Mucosa of descending colon (tissue), 3 donors: ENCODE results near the gene RPRD1B. TPM values are rescaled to one million over a fixed set of nuclear protein-coding genes. Genes with fewer than 3 reads are reported as not detected.

Experiments used
- ATAC-seq: fragments of 200-7000 bp; cut with Tn5 transposase; one replicate; pipeline ENCODE4 v1.9.1; 2020; ENCODE audit warnings: mild to moderate bottlenecking, moderate library complexity
- DNase-seq, 3 donors: peaks; one replicate each; pipeline ENCODE4 v3.0.0-alpha.2; 2020
- H3K36me3 ChIP-seq: fragments of 200-600 bp; one replicate; pipeline ENCODE4 v1.8.0; 2021; ENCODE audit warnings: low read depth, mild to moderate bottlenecking
- H3K4me1 ChIP-seq: fragments of 200-600 bp; one replicate; pipeline ENCODE4 v1.8.0; 2021; ENCODE audit warnings: low read depth, mild to moderate bottlenecking
- H3K4me3 ChIP-seq: fragments of 200-600 bp; one replicate; pipeline ENCODE4 v1.8.0; 2021; ENCODE audit warnings: mild to moderate bottlenecking
- H3K9me3 ChIP-seq: fragments of 200-600 bp; one replicate; pipeline ENCODE4 v1.8.0; 2021; ENCODE audit warnings: mild to moderate bottlenecking
- intact Hi-C, 2 donors: fragments of 100-400 bp; cut with DNase I in 1 of 2; cut with micrococcal nuclease in 1 of 2; formaldehyde crosslinking; loops; one replicate each; pipeline versions ENCODE4 v1.11.0 to v1.11.1; 2022; cut with DNase I, micrococcal nuclease
- total RNA-seq, 3 donors: library from RNA; stranded (reverse); fragmentation: NEBNext Ultra II Directional in 2 of 3; extraction: Animal tissue kit (Norgen Biotek cat#: 25700) in 2 of 3; gene quantifications; one replicate each; pipeline versions ENCODE4 v1.2.1 to v1.2.4, GENCODE V29; 2021 to 2023
- TF ChIP-seq, protein P1 (sequence below): fragments of 200-600 bp; IDR thresholded peaks from one replicate; pipeline ENCODE4 v1.8.0; 2022; ENCODE audit warnings: antibody characterized with exemption, mild to moderate bottlenecking
- donor health status: DM: no; HTN: no; CAD: no; lungs with moderate emphysema.
- donor health status: DM: no; HTN: no; CAD: no.
- donor health status: DM: no; HTN: yes; CAD: no.

Gene RPRD1B
- total RNA-seq, 3 donors from 2014 or later: 28.2 to 36.3 (median 32.9) TPM

DNA sequence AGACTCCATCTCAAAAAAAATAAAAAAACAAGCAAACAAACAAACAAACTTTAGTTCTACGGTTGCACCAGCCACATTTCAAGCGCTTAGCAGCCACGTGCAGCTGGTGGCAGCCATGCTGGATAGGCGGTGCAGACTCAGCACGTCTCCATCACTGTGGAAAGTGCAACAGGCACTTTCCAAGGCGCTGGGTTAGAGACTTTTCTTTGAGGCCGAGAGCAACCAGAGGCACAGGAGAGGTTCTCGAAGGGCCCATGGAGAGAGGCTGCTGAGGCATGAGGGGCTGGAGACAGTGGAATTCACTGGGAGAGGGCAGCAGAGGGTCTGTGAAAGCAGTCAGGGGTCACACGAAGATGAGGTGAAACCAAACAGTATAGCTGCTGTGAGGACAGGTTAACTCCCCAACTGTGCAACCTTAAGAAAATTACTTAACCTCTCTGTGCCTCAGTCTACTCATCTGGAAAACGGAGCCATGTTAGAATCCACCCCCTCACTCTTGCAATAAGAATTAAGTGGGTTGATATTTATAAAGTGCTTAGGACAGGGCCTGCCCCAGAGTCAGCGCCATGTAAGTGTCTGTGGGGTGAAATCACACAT lies 104.0 kb downstream of the RPRD1B start:
- TF ChIP-seq, protein P1, sequence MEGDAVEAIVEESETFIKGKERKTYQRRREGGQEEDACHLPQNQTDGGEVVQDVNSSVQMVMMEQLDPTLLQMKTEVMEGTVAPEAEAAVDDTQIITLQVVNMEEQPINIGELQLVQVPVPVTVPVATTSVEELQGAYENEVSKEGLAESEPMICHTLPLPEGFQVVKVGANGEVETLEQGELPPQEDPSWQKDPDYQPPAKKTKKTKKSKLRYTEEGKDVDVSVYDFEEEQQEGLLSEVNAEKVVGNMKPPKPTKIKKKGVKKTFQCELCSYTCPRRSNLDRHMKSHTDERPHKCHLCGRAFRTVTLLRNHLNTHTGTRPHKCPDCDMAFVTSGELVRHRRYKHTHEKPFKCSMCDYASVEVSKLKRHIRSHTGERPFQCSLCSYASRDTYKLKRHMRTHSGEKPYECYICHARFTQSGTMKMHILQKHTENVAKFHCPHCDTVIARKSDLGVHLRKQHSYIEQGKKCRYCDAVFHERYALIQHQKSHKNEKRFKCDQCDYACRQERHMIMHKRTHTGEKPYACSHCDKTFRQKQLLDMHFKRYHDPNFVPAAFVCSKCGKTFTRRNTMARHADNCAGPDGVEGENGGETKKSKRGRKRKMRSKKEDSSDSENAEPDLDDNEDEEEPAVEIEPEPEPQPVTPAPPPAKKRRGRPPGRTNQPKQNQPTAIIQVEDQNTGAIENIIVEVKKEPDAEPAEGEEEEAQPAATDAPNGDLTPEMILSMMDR: no peak
- intact Hi-C loops: no loop called here
- no peaks in the 10 kb centered on the region for H3K9me3 ChIP-seq
- ATAC-seq: no peak
- H3K4me1 ChIP-seq: peaks cover 2% of the 10 kb centered on the region
- no peak for DNase-seq
- H3K36me3 ChIP-seq: no peaks in the 10 kb centered on the region
- H3K4me3 ChIP-seq: no peak overlapping the region

DNA sequence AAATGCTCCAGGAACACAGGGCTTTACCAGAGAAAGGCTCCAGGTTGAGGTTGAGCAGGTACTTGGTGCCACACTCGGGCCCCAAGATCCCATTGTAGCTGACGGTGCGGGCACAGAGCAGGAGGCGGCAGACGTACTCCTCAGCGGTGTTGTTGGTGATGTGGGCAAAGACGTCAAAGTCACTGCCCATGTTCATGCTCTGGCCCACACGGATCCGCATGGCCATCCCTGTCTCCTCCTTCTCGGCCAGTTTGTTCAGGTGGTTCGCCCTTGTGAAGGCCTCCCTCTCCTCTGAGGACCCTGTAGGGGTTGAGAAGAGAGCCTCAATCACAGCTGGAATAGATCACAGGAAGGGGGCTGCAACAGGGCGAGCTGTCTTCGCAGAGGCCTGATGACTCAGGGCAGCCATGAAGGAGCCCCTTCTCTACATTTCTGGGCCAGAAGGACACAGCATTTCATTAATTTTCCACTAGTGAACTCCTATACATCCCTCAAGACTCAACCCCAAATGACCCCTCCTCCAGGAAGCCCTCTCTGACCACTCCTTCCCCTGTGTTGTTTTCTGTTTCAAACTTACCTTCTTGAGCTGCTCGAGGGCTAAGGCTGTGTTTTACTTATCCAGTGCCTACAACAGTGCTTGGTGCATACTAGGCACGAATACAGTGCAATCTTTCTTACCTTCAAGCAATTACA lies 104.7 kb downstream of the RPRD1B start:
- intact Hi-C loops: no loop called here
- TF ChIP-seq, protein P1: no peak
- peaks cover 4% of the 10 kb centered on the region for H3K4me1 ChIP-seq
- no peak overlapping the region for H3K4me3 ChIP-seq
- peak in 1 of 3 donors; percentile 31 for DNase-seq
- no peaks in the 10 kb centered on the region for H3K9me3 ChIP-seq
- ATAC-seq: no peak
- H3K36me3 ChIP-seq: no peaks in the 10 kb centered on the region

DNA sequence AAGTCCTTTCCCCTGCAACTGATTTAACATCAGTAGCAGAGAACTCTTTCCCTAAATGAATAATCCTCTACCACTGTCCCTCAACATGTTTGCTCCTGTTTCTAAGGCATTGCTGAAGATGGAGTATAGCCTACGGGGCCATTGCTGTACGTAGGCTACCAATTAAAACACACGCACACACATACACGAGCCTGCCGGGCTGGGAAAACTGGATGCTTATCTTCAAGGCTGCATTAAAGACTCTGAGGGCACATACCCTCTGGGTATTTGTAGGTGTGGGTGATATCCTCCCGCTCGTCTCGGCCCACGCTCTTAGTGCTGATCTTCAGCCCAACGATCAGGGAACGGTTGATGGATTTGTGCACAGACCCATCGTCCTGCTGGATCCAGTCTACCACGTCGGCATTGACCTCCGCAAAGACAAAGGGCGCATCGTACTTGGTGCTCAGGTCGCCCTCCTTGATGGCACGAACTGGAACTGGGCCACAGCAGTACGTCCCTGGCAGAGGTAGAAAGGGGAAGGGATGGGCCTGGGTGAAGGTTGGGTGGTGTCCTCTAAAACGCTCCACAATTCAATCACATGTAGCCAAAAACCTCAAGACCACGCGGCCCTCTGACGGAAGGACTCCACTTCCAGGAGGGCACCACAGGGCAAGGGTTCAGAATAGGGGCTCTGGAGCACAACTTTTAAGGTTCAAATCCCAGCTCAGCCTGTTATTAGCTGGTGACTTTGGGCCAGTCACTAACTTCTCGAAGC lies 105.8 kb downstream of the RPRD1B start:
- intact Hi-C loops: no loop called here
- no peak for ATAC-seq
- H3K9me3 ChIP-seq: no peaks in the 10 kb centered on the region
- TF ChIP-seq, protein P1: no peak
- H3K36me3 ChIP-seq: no peaks in the 10 kb centered on the region
- DNase-seq: peak in 1 of 3 donors; percentile 32
- H3K4me1 ChIP-seq: peaks cover 13% of the 10 kb centered on the region
- H3K4me3 ChIP-seq: no peak overlapping the region

DNA sequence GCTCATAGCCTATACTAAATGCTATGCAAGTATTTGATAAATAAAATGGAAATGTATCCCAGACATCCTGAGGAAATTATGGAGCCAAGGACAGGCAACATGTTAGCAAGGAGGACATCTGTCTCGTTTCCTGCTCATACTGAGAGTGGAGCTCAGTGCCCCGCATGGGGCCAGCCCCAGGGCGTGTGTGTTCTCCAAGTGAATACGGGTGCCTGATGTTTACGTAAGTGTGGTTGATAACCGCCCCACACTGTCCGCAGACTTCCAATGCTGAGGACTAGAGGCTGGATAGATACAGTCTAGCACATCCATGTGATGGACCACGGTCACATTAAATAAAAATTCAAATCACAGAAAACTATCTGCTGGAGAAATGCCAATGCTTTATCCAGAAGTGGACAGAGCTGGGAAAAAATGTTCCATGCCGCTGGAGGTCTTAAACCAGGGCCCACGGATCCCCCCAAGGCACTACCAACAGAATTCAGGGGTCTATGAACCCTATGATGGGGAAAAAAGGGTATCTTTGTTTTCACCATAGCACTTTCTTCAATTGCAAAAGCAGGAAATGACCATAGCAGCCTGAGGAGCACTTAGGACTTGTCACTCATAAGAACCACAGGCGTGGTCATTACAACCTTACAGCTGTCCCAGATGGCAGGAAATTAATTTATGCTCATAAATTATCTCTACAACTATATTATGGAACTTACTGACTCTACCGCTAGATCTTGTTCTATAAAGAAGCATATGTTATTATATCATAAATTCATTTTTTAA lies 106.6 kb downstream of the RPRD1B start:
- Histone ChIP-seq H3K4me3 (no peak overlapping the region), H3K9me3 (no peaks in the 10 kb centered on the region), H3K4me1 (peaks cover 17% of the 10 kb centered on the region), H3K36me3 (no peaks in the 10 kb centered on the region)
- ATAC-seq (peak; percentile 51), DNase-seq (peak; percentile 48 to 75 (median 59))
- TF ChIP-seq, protein P1: no peak
- intact Hi-C loops: no loop called here

DNA sequence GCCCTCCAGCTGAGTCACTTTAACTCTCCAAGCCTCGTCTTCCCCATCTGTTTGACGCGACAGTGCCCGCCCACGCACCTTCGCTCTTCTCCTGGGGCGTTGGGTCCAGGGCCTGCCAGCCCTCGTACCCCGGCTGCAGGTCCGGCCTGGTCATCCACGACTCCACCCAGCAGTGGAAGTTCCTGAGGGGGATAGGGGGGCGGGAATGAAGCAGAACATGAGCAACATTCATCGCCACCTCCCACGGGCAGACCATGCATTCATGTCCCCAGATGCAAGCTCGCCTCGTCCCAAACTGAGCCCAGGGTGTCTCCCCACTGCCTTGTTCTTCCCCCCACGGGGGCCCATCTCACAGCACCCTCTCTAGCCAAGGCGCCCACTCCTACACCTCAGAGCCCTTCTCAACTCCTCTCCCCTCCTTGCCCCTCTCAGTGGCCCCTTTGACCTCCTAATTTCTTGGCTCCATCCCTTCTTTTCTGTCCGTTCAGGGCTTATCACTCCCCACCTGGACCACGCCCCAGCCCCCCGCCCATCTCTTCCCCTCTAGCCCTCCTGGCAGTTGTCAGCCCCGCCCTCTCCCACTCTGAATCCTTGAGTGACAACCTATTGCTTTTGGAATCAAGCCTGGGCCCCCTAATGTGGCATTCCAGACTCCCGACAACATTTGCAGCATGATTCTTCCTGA lies 107.8 kb downstream of the RPRD1B start:
- intact Hi-C loops: no loop called here
- peak in 2 of 3 donors; percentile 29 to 55 for DNase-seq

More for the DNA sequence above, 107.8 kb downstream of the RPRD1B start:
- H3K4me1 ChIP-seq: peaks cover 17% of the 10 kb centered on the region
- ATAC-seq: no peak
- H3K9me3 ChIP-seq: no peaks in the 10 kb centered on the region
- no peak overlapping the region for H3K4me3 ChIP-seq
- TF ChIP-seq, protein P1: no peak
- no peaks in the 10 kb centered on the region for H3K36me3 ChIP-seq
